Measurements from ENCODE around the gene EFNA1. TPM values are rescaled to one million over a fixed set of nuclear protein-coding genes. Genes with fewer than 3 reads are reported as not detected.

The EFNA1 gene
- polyA plus RNA-seq, 1 donor from 2014 or later, result 0.50 TPM

DNA sequence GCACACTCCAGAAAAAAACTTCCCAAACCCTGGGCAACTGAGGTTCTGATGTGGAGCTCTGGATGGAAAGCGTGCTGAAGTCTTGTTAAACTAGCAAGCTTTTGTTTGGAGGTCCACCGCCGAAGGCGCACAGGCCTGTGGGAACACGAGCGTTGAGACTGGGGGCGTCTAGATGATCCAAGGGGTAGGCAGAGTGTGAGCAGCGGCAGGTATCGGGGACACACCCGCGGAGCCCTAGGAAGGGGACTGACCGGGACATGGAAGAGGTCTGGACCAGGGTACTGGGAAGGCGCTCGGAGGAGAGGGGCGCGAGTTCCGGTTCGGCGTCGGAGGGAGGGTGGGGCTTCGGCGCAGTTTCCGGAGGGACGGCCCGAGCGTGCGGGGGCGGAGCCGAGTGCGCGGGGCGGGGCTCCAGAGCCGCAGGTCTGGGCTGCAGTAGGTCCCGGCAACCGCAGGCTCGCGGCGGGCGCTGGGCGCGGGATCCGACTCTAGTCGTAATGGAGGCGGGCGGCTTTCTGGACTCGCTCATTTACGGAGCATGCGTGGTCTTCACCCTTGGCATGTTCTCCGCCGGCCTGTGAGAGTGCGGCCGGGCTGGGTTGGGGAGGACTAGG lies 7.8 kb downstream of the EFNA1 start, which contains the start of gene SLC50A1:
Gene SLC50A1, plus strand, starts transcription at position 438 of the 614 bp plus-strand sequence. Its CDS starts 60 bp downstream, at position 498.
- Histone ChIP-seq H2AFZ (ENCODE audit: low read depth, low read length) (peak within 1 kb of the TSS; percentile 89), H3K4me2 (ENCODE audit: low read length) (peak within 1 kb of the TSS; percentile 83), H3K27me3 (ENCODE audit: insufficient read depth, low read depth, low read length) (no peaks in the 10 kb centered on the region), H4K20me1 (ENCODE audit: insufficient read depth) (no peaks in the 10 kb centered on the region), H3K9me2 (ENCODE audit: insufficient read depth, low read length) (no peaks in the 10 kb centered on the region), H3K27ac (ENCODE audit: low read length) (peak within 1 kb of the TSS; percentile 96), H3K36me3 (ENCODE audit: insufficient read depth, low read length) (no peaks in the 10 kb centered on the region), H3K9me3 (ENCODE audit: low read length) (no peaks in the 10 kb centered on the region), H3F3A (ENCODE audit: insufficient read depth, low read length, poor library complexity, severe bottlenecking) (no peaks in the 10 kb centered on the region), H3K79me2 (replicated peaks; ENCODE audit: insufficient read depth, low read length) (peaks cover 10% of the 10 kb centered on the region), H3K9ac (ENCODE audit: low read length) (peak within 1 kb of the TSS; percentile 95), H3K4me3 (ENCODE audit: low read length) (peak within 1 kb of the TSS; percentile 76)
- TF ChIP-seq TAF1 (IDR thresholded peaks at IDR 0.05; ENCODE audit: low read depth) (peak; percentile 80), MXI1 (conservative IDR thresholded peaks at IDR 0.05; ENCODE audit: poor library complexity, severe bottlenecking) (peak; percentile 87), EZH2 (IDR thresholded peaks at IDR 0.05; ENCODE audit: borderline replicate concordance, insufficient read depth, low read length, poor library complexity, severe bottlenecking) (no peak), SMC3 (conservative IDR thresholded peaks at IDR 0.05; ENCODE audit: poor library complexity) (peak; percentile 11), POLR2AphosphoS5 (IDR thresholded peaks at IDR 0.05) (peak; percentile 92), EP300 (conservative IDR thresholded peaks at IDR 0.05; ENCODE audit: poor library complexity, severe bottlenecking) (no peak), RAD21 (conservative IDR thresholded peaks at IDR 0.05) (no peak)
- TF ChIP-seq, protein P1, sequence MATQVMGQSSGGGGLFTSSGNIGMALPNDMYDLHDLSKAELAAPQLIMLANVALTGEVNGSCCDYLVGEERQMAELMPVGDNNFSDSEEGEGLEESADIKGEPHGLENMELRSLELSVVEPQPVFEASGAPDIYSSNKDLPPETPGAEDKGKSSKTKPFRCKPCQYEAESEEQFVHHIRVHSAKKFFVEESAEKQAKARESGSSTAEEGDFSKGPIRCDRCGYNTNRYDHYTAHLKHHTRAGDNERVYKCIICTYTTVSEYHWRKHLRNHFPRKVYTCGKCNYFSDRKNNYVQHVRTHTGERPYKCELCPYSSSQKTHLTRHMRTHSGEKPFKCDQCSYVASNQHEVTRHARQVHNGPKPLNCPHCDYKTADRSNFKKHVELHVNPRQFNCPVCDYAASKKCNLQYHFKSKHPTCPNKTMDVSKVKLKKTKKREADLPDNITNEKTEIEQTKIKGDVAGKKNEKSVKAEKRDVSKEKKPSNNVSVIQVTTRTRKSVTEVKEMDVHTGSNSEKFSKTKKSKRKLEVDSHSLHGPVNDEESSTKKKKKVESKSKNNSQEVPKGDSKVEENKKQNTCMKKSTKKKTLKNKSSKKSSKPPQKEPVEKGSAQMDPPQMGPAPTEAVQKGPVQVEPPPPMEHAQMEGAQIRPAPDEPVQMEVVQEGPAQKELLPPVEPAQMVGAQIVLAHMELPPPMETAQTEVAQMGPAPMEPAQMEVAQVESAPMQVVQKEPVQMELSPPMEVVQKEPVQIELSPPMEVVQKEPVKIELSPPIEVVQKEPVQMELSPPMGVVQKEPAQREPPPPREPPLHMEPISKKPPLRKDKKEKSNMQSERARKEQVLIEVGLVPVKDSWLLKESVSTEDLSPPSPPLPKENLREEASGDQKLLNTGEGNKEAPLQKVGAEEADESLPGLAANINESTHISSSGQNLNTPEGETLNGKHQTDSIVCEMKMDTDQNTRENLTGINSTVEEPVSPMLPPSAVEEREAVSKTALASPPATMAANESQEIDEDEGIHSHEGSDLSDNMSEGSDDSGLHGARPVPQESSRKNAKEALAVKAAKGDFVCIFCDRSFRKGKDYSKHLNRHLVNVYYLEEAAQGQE (IDR thresholded peaks at IDR 0.05; ENCODE audit: borderline replicate concordance), result peak; percentile 18
- TF ChIP-seq, protein P2, sequence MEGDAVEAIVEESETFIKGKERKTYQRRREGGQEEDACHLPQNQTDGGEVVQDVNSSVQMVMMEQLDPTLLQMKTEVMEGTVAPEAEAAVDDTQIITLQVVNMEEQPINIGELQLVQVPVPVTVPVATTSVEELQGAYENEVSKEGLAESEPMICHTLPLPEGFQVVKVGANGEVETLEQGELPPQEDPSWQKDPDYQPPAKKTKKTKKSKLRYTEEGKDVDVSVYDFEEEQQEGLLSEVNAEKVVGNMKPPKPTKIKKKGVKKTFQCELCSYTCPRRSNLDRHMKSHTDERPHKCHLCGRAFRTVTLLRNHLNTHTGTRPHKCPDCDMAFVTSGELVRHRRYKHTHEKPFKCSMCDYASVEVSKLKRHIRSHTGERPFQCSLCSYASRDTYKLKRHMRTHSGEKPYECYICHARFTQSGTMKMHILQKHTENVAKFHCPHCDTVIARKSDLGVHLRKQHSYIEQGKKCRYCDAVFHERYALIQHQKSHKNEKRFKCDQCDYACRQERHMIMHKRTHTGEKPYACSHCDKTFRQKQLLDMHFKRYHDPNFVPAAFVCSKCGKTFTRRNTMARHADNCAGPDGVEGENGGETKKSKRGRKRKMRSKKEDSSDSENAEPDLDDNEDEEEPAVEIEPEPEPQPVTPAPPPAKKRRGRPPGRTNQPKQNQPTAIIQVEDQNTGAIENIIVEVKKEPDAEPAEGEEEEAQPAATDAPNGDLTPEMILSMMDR (IDR thresholded peaks at IDR 0.05; ENCODE audit: poor library complexity, severe bottlenecking), result peak; percentile 70

DNA sequence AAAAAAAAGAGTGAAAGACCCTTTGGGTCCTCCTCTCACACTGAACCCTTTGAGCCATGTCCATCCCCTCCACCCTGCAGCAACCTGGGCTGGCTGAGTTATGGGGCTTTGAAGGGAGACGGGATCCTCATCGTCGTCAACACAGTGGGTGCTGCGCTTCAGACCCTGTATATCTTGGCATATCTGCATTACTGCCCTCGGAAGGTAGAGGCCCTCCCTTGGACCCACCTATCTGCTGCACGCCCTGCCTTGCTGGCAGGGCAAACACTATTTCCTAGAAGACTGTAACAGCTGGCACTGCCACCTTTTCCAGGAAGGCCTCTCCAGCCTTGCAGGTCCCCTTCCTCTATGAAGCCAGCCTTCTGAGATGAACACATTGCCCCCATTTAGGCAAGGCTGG lies 9.1 kb downstream of the EFNA1 start:
- no peaks in the 10 kb centered on the region for H3K9me2 ChIP-seq (ENCODE audit: insufficient read depth, low read length)
- no peak overlapping the region for H3K4me2 ChIP-seq (ENCODE audit: low read length)
- TF ChIP-seq MXI1 (conservative IDR thresholded peaks at IDR 0.05; ENCODE audit: poor library complexity, severe bottlenecking) (no peak), SMC3 (conservative IDR thresholded peaks at IDR 0.05; ENCODE audit: poor library complexity) (no peak), POLR2AphosphoS5 (IDR thresholded peaks at IDR 0.05) (no peak), RAD21 (conservative IDR thresholded peaks at IDR 0.05) (no peak), TAF1 (IDR thresholded peaks at IDR 0.05; ENCODE audit: low read depth) (no peak), EZH2 (IDR thresholded peaks at IDR 0.05; ENCODE audit: borderline replicate concordance, insufficient read depth, low read length, poor library complexity, severe bottlenecking) (no peak), EP300 (conservative IDR thresholded peaks at IDR 0.05; ENCODE audit: poor library complexity, severe bottlenecking) (no peak)
- TF ChIP-seq, protein P1 (IDR thresholded peaks at IDR 0.05; ENCODE audit: borderline replicate concordance), result no peak
- TF ChIP-seq, protein P2 (IDR thresholded peaks at IDR 0.05; ENCODE audit: poor library complexity, severe bottlenecking), result no peak
- H3K79me2 ChIP-seq (replicated peaks; ENCODE audit: insufficient read depth, low read length), result peaks cover 10% of the 10 kb centered on the region
- H3K4me3 ChIP-seq (ENCODE audit: low read length), result peak overlapping the region; percentile 76
- H3K9ac ChIP-seq (ENCODE audit: low read length), result peak overlapping the region; percentile 38
- no peaks in the 10 kb centered on the region for H3F3A ChIP-seq (ENCODE audit: insufficient read depth, low read length, poor library complexity, severe bottlenecking)
- no peak overlapping the region for H2AFZ ChIP-seq (ENCODE audit: low read depth, low read length)
- no peaks in the 10 kb centered on the region for H3K36me3 ChIP-seq (ENCODE audit: insufficient read depth, low read length)
- no peaks in the 10 kb centered on the region for H3K27me3 ChIP-seq (ENCODE audit: insufficient read depth, low read depth, low read length)
- H4K20me1 ChIP-seq (ENCODE audit: insufficient read depth), result no peaks in the 10 kb centered on the region
- no peaks in the 10 kb centered on the region for H3K9me3 ChIP-seq (ENCODE audit: low read length)
- peak overlapping the region; percentile 96 for H3K27ac ChIP-seq (ENCODE audit: low read length)

All from neural cell (in vitro differentiated cells).